SU-DHL-6 (cell line): ENCODE data around the gene ADARB2.

Experiments used
- H2AFZ ChIP-seq: fragments of 200-600 bp; sonication (generic); 2 replicates; pipeline ENCODE4 v1.6.1; 2014; ENCODE audit warnings: low read depth, mild to moderate bottlenecking, moderate library complexity, mixed read lengths, antibody characterized with exemption, low read length; ENCODE audit not compliant: severe bottlenecking
- H3F3A ChIP-seq: fragments of 200-600 bp; shearing (Covaris generic); 2 replicates; pipeline ENCODE4 v1.6.0; 2016; ENCODE audit warnings: antibody characterized with exemption, mild to moderate bottlenecking; ENCODE audit not compliant: insufficient read depth
- H3K27ac ChIP-seq: fragments of 200-600 bp; sonication (generic); 2 replicates; pipeline ENCODE4 v1.5.1; 2016; ENCODE audit warnings: low read depth, mild to moderate bottlenecking, low read length, moderate library complexity, mixed read lengths
- H3K27me3 ChIP-seq: fragments of 200-600 bp; sonication (generic), shearing (Covaris generic); 2 replicates; pipeline ENCODE4 v1.6.0; 2014; ENCODE audit warnings: mild to moderate bottlenecking, low read length
- H3K36me3 ChIP-seq: fragments of 200-600 bp; sonication (generic); 2 replicates; pipeline ENCODE4 v1.6.1; 2014; ENCODE audit warnings: mild to moderate bottlenecking, low read length, mixed read lengths
- H3K4me2 ChIP-seq: fragments of 300-600, 200-600 bp; shearing (Covaris generic), sonication (generic); 2 replicates; pipeline ENCODE4 v1.6.0; 2014; ENCODE audit warnings: low read length, low read depth, mild to moderate bottlenecking; ENCODE audit not compliant: poor library complexity, severe bottlenecking
- H3K4me3 ChIP-seq: fragments of 200-600 bp; sonication (generic); 2 replicates; pipeline ENCODE4 v1.5.1; 2014; ENCODE audit warnings: antibody characterized with exemption, low read length, mild to moderate bottlenecking, mixed read lengths; ENCODE audit not compliant: insufficient read depth, poor library complexity, severe bottlenecking
- H3K79me2 ChIP-seq: fragments of 200-600 bp; sonication (generic); 2 replicates; pipeline ENCODE4 v1.6.1; 2014; ENCODE audit warnings: mild to moderate bottlenecking, low read length, moderate library complexity; ENCODE audit not compliant: insufficient read depth
- H3K9ac ChIP-seq: fragments of 200-600 bp; sonication (generic); 2 replicates; pipeline ENCODE4 v1.7.0; 2014; ENCODE audit warnings: mild to moderate bottlenecking, low read length
- H3K9me2 ChIP-seq: fragments of 200-600 bp; sonication (generic); replicated peaks from 2 replicates; pipeline ENCODE4 v1.6.1; 2014; ENCODE audit warnings: low read length; ENCODE audit not compliant: insufficient read depth
- H3K9me3 ChIP-seq: fragments of 200-600 bp; sonication (generic); 2 replicates; pipeline ENCODE4 v1.6.1; 2014; ENCODE audit warnings: low read length, mixed read lengths; ENCODE audit not compliant: insufficient read depth
- H4K20me1 ChIP-seq: fragments of 200-600 bp; sonication (generic); 2 replicates; pipeline ENCODE4 v1.6.1; 2014; ENCODE audit warnings: low read depth, mild to moderate bottlenecking, antibody characterized with exemption, low read length, moderate library complexity, mixed read lengths
- EZH2phosphoT487 ChIP-seq: fragments of 200-600 bp; sonication (generic), shearing (Covaris generic); conservative IDR thresholded peaks from 2 replicates; pipeline ENCODE4 v1.6.1; 2018; ENCODE audit warnings: mild to moderate bottlenecking, antibody characterized with exemption, low read length, moderate library complexity, mixed read lengths
- TF ChIP-seq, protein P1 (sequence below): fragments of 200-600 bp; sonication (generic); IDR thresholded peaks from one replicate; pipeline ENCODE4 v1.5.1; 2017; ENCODE audit warnings: antibody characterized with exemption, mild to moderate bottlenecking, low read length, moderate library complexity; ENCODE audit not compliant: insufficient read depth, poor library complexity, severe bottlenecking

Gene ADARB2

DNA sequence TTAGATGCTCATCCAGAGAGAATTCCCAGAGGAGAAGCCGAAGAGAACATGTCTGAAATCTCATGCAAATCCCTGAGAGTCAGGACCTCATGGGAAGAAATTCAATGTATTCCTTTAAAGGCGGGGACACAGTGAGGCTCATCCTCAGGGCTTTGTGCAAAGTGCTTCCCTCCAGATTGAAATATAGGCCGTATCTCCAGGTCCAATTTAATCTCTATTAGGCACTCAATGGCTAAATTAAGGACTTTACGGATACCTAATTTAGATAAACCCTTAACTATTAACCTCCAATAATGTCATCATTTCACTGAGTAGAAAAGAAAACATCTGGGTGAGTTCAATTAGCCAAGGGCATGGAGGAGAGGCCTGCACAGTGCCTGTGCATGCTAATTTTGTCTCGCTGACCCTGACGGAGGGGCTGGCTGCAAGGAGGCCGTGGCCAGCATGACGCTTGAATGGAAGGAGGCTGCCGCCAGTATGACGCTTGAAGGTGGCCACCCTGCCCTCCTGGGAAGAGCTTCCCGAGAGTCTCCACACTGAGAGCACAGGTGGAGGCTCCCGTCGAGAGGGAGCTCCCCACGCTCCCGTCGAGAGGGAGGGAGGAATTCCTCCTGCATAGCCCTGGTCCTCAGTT is 287.6 kb downstream of the ADARB2 start:
- Histone ChIP-seq H2AFZ (no peak overlapping the region), H3K4me2 (no peak overlapping the region), H3K9ac (no peak overlapping the region), H3F3A (no peaks in the 10 kb centered on the region), H3K4me3 (no peak overlapping the region), H3K9me3 (no peaks in the 10 kb centered on the region), H3K36me3 (no peaks in the 10 kb centered on the region), H4K20me1 (no peaks in the 10 kb centered on the region), H3K27ac (no peak overlapping the region), H3K27me3 (no peaks in the 10 kb centered on the region), H3K9me2 (no peaks in the 10 kb centered on the region), H3K79me2 (no peaks in the 10 kb centered on the region)
- TF ChIP-seq, protein P1, sequence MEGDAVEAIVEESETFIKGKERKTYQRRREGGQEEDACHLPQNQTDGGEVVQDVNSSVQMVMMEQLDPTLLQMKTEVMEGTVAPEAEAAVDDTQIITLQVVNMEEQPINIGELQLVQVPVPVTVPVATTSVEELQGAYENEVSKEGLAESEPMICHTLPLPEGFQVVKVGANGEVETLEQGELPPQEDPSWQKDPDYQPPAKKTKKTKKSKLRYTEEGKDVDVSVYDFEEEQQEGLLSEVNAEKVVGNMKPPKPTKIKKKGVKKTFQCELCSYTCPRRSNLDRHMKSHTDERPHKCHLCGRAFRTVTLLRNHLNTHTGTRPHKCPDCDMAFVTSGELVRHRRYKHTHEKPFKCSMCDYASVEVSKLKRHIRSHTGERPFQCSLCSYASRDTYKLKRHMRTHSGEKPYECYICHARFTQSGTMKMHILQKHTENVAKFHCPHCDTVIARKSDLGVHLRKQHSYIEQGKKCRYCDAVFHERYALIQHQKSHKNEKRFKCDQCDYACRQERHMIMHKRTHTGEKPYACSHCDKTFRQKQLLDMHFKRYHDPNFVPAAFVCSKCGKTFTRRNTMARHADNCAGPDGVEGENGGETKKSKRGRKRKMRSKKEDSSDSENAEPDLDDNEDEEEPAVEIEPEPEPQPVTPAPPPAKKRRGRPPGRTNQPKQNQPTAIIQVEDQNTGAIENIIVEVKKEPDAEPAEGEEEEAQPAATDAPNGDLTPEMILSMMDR, result no peak

DNA sequence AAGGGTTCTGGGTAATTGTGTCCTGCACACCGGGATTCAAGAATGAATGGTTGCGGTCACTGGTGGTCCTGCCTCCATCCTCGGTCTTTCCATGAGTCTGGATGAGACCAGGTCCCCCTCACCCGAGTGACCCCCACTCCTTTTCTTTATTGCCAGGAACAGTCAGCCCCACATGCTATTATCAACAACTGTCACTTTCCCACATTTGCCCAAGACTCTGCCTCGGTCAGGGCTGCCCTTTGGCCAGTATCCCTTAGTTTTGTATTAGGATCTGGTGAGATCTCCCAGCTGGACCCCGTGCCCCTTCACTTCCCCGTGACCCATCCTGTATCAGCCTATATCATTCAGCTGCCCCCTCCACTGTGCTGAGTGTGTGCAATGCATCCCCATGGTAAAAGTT is 288.3 kb downstream of the ADARB2 start:
- no peaks in the 10 kb centered on the region for H3K9me2 ChIP-seq
- no peaks in the 10 kb centered on the region for H3K36me3 ChIP-seq
- H2AFZ ChIP-seq, result no peak overlapping the region
- no peaks in the 10 kb centered on the region for H3K27me3 ChIP-seq
- TF ChIP-seq, protein P1, result no peak
- TF ChIP-seq EZH2phosphoT487, result no peak
- H3K4me2 ChIP-seq, result no peak overlapping the region
- H3K79me2 ChIP-seq, result no peaks in the 10 kb centered on the region
- no peak overlapping the region for H3K27ac ChIP-seq
- no peaks in the 10 kb centered on the region for H4K20me1 ChIP-seq
- H3F3A ChIP-seq, result no peaks in the 10 kb centered on the region
- no peaks in the 10 kb centered on the region for H3K9me3 ChIP-seq
- no peak overlapping the region for H3K4me3 ChIP-seq
- no peak overlapping the region for H3K9ac ChIP-seq

DNA sequence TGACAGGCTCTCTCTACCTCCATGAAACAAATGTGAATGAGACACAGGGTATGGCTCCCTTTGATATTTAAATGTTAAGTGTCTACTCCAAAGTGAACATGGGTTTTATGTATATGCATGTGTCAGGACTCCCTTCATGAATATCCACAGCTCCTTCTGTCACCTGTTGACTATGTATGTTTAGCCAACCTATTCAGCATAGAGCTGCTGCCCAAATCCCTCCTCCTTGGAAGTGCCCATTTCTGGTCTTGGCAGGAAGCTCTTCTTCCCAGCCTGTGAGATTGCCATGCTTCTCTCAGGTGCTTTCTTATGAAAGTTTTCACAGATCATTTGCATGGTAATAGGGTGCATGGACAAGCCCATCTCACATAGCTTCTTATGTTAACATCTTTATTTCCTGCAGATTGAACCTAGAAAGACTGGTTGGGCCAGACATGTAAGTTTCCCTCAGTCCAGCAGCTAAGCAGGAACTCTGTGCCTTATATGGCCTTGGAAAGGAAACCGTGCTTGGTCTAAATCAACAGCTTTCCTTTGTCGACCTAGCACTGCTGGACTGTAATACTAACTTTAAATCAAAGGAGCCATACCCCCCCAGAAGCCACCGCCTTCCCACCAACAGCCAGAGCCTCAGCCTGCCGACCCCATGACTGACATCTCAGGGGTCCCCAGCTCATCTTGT is 288.9 kb downstream of the ADARB2 start:
- H3K4me2 ChIP-seq, result no peak overlapping the region
- H3K9me2 ChIP-seq, result no peaks in the 10 kb centered on the region
- no peak overlapping the region for H3K4me3 ChIP-seq
- TF ChIP-seq, protein P1, result no peak
- no peak for TF ChIP-seq EZH2phosphoT487
- H3K36me3 ChIP-seq, result no peaks in the 10 kb centered on the region
- H3K27me3 ChIP-seq, result no peaks in the 10 kb centered on the region
- no peak overlapping the region for H3K27ac ChIP-seq
- H3K9ac ChIP-seq, result no peak overlapping the region
- no peaks in the 10 kb centered on the region for H3F3A ChIP-seq
- no peak overlapping the region for H2AFZ ChIP-seq
- H4K20me1 ChIP-seq, result no peaks in the 10 kb centered on the region
- H3K79me2 ChIP-seq, result no peaks in the 10 kb centered on the region
- no peaks in the 10 kb centered on the region for H3K9me3 ChIP-seq
